Raji (cell line): Measurements from ENCODE around the gene ATAD3A.

Source experiments
- POLR2A ChIP-seq: IDR thresholded peaks from 2 replicates; pipeline ENCODE4 v1.6.1; 2011; ENCODE audit warnings: low read depth, low read length, control low read depth; ENCODE audit not compliant: insufficient read depth

The ATAD3A gene

DNA sequence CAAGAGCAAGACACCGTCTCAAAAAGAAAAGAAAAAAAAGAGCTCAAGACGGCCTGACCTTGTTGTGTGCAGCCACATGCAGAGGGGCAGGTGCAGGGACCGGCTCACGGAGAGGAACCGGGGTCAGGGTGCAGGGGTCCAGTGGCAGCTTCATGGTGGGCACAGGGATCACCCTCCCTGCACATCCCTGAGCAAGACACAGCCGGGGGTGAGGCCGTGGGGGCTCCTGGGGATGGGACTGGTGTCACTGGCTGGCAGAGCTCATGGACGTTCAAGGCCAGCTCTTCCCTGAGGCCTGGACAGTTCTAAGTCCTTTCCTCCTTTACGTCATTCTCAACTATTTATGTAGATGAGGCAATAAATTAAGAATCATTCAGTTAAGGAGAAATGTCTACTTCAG, 35.0 kb downstream of the ATAD3A start:
- no peak for TF ChIP-seq POLR2A

DNA sequence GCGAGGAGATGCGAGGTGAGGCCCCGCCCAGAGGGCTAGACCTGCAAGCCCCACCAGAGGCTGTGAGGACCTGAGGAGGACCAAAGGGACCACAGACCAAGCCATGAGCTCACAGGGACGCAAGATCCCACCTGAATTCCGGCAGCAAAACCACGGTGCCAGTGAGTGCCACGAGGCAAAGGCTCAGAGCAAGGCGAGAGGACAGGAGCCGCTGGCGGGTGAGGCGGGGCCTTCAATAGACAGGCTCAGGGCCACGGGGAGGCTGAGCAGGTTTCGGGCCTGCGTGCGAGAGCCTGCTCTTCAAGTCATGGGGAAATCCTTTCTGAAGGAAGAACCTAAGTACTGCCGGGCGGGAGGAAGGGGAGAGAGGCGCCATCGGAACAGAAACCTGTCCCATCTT, 35.5 kb downstream of the ATAD3A start:
- no peak for TF ChIP-seq POLR2A

DNA sequence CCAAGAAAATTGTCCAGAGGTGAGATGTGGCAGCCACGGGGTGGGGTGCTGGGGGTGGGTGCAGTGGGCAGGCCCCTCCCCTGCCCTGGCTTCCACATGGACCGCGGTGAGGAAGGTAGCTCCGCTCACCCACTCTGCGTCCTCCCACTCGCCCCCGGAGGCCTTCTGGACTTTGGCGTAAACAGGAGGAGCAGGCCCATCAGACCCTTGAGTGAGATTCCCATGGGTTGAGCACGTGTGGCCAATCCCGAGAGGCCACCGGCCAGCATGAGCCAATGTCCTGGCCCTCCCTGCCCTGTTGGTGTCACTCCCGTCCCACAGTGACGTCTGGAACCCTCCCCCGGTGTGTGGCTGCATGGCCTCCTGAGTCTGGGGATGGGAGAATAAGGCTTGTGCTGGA, 36.6 kb downstream of the ATAD3A start:
- TF ChIP-seq POLR2A: no peak

- TF ChIP-seq POLR2A: no peak
Measured at GRCh38 chr1:1550087-1550486, 38.1 kb downstream of the ATAD3A start.

GRCh38 chr1:1550591-1551432, 38.9 kb downstream of the ATAD3A start:
- TF ChIP-seq POLR2A: no peak

GRCh38 chr1:1551524-1552262, 39.7 kb downstream of the ATAD3A start:
- no peak for TF ChIP-seq POLR2A

DNA sequence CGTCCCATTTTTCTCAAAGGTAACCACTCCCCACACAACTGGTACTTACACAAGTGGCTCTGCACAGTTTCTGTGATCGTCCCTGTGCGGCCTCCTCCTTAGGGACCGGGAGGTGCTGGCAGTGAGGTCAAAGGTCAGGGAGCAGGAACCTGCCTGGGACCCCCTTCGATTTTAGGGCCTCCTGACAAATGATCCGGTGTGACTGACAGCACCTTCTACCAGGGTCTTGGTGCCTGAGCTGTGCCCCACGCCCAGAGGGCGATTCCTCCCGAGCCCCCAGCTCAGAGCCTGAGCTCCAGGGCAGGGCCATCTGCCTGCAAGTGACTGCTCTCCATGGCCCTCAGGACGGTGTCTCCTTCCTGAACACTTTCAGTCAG, 40.3 kb downstream of the ATAD3A start:
- no peak for TF ChIP-seq POLR2A

DNA sequence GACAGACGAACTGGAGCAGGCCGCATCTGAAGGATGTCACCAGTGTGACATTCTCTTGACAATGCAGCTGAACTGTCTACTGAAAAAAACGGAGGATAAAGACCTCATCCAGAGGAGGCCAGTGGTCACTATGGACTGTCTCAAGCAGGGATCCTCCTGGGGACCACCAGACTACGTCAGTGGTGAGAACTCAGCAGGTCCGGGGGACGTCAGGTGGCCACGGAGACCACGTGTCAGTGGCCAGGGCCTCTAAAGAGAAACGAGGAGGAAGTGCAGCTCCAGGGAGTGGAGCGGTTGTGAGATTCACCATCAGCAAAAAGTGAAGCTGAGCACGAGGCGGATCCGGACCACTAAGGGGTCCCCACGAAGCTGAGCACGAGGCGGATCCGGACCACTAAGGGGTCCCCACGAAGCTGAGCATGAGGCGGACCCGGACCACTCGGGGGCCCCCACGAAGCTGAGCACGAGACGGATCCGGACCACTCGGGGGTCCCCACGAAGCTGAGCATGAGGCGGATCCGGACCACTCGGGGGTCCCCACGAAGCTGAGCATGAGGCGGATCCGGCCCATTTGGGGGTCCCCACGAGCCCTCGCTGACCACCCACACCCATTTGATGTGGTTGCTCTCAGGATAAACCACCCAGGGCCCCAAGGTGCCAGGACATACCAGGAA, 42.0 kb downstream of the ATAD3A start:
- no peak for TF ChIP-seq POLR2A

DNA sequence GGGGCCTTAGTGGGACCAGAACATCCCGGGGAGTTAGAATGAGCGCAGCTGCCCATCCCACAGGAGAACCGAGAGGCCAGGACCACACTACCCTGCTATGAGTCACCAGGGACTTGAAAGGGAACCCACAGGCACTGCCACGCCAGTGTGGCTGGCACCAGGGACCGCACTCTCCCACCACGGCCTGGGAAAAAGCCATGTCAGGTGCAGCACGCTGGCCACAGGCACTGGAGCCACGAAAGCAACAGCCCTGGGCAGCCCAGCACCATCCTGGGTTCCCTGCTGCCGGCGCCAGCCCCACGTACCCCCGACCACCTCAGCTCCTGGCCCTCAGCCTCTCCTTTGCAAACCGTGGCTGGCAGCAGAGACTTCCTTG, 42.6 kb downstream of the ATAD3A start:
- TF ChIP-seq POLR2A: no peak

DNA sequence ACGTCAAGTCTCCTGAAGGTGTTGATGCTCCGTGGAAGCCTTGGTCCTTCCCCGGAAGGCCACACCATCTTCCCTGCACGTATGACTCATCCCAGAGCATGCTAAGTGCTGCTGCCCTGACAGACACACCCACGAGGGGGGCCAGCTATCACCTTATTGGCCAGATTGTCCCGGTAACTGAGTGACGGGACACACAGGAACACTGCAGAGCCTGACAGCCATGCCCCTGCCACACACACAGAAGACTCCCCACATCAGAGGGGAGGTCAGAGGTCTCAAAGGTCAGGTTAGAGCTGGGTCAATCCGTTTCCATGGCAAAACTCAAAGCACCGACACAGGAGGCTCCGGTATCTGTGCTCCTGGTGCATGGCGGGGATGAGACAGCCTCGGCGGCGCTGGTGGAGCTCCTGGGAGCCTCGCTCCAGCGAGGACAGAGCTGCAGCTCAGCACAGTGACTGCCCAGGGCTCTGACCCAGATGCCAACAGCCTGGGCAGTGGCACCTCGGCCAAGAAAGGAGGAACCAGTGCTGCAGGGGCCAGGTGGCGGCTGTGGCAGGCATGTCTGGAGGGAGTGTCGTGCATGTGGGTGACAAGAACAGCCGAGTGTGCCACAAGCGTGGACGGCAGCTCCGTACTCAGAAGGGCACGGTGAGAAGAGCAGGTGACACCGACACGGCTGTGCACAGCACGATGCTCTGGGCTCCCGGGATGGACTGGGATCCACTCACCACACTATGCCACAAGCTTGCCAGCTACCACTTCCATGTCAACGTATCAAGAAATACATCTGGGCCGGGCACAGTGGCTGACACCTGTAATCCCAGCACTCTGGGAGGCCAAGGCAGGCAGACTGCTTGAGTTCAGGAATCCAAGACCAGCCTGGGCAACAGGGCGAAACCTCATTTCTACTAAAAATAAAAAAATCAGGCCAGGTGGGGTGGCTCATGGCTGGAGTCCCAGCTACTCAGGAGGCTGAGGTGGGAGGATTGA, 43.3 kb downstream of the ATAD3A start:
- TF ChIP-seq POLR2A: no peak

DNA sequence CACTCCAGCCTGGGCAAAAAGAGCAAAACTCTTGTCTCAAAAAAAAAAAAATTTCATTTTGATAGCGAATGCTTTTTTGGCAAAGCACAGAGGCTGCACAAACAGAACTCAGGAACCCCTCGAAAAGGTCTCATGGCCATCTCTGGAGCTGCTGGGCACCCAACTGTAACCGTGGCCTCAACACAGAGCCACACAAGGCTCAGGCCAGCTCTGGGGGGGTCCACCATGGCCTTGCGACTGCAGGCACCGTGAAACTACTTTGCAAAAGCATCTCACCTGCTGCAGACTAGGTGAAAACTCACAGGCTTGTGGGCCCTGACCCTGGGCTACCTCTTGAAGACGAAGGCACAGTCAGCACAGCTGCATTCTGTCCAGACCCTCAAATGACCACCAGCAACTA, 44.5 kb downstream of the ATAD3A start:
- no peak for TF ChIP-seq POLR2A

- TF ChIP-seq POLR2A: no peak
Measured at GRCh38 chr1:1558591-1558990, 46.6 kb downstream of the ATAD3A start.

GRCh38 chr1:1559066-1559465, 47.1 kb downstream of the ATAD3A start:
- TF ChIP-seq POLR2A: no peak

DNA sequence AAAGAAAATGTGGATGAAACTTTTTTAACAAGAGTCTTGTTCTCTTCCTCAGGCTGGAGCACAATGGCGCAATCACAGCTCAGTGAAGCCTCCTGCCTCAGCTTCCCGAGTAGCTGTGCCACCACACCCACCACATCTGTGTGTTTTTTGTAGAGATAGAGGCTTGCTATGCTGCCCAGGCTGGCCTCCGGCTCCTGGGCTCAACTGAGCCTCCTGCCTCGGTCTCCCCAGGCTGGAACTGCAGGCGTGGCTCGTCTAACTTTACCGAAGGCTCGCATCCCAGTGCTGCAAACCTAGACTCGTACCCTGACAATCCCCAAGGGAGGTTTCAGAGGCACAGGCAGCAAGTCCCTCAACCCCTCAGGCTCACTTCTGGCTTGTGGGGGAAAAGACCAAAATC, 48.2 kb downstream of the ATAD3A start:
- TF ChIP-seq POLR2A: no peak
